Embryonic facial prominence (tissue), 1 donor: ENCODE measurements around the gene PCSK1.
"Not testable (repeated sequence)": the region's sequence is repeated elsewhere in the genome, so short reads cannot be mapped to it uniquely, and the experiment has no call there.

Source experiments
- DNase-seq: peaks from one replicate; pipeline ENCODE4 v3.0.0-alpha.2; 2016; ENCODE audit errors: extremely low spot score

The PCSK1 gene

GRCh38 chr5:96426831-96427230 is 6.2 kb downstream of the PCSK1 start:
- DNase-seq = no peak

GRCh38 chr5:96425443-96425842 is 7.6 kb downstream of the PCSK1 start:
- DNase-seq = no peak

DNA sequence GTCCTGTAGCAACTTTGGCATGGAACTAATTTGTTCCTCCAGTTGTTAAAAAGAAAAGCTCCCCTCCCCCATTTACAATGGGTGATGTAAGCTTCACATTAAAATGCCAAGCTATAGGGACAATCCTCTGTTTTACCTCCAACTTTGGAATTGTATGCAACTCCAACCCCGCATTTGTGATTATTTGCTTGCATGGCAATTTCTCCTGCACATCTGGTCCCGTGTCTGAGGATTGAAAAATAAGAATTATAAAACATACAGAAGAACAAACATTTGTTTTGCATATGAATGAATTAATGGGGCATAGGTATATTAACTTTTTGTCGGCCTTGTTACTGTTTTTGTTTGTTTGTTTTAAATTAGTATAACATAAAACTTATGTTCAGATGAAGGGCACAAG is 17.2 kb downstream of the PCSK1 start:
- DNase-seq = no peak

GRCh38 chr5:96412868-96413449 is 20.1 kb downstream of the PCSK1 start:
- DNase-seq = no peak

GRCh38 chr5:96410013-96410412 is 23.0 kb downstream of the PCSK1 start:
- no peak for DNase-seq

- DNase-seq = no peak
Observed at GRCh38 chr5:96408841-96409538, 24.1 kb downstream of the PCSK1 start.

GRCh38 chr5:96408210-96408777 is 24.8 kb downstream of the PCSK1 start:
- DNase-seq = no peak

- no peak for DNase-seq
Observed at GRCh38 chr5:96407436-96407835, 25.6 kb downstream of the PCSK1 start.

GRCh38 chr5:96404191-96404867 is 28.7 kb downstream of the PCSK1 start:
- DNase-seq = no peak

GRCh38 chr5:96402500-96402899 is 30.5 kb downstream of the PCSK1 start:
- no peak for DNase-seq

GRCh38 chr5:96396878-96397277 is 36.2 kb downstream of the PCSK1 start:
- DNase-seq = no peak

DNA sequence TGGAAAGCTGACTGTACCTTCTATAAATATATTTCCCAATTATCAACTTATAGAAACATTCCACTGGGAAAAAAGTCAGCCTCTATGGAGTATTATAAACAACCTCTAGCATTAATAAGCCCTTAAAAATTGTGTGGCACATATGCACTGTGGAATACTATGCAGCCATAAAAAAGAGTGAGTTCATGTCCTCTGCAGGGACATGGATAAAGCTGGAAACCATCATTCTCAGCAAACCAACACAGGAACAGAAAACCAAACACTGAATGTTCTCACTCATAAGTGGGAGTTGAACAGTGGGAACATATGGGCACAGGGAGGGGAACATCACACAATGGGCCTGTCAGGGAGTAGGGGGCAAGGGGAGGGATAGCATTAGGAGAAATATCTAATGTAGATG is 37.8 kb downstream of the PCSK1 start:
- DNase-seq = not testable (repeated sequence)

- DNase-seq = no peak
Observed at GRCh38 chr5:96391921-96392320, 41.1 kb downstream of the PCSK1 start.

GRCh38 chr5:96388176-96388575 is 44.9 kb downstream of the PCSK1 start:
- DNase-seq = peak; percentile 27

DNA sequence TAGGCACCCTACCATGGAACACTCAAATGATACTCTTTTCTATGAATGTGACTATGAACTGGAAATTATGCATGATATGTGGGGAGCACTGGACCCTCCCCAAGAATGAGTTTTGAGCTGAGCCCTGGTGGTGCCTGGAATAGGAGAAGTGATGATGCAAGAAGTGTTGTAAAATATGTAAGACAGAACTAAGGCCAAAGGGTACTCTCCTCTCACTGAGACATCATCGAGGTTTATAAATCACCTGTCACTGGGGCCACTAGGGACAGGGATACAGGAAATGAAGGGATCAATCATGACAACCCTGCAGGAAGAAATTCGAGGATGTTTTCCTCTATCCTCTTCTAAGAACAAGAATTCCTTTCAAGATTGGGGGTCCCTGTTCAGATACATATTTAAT is 45.4 kb downstream of the PCSK1 start:
- DNase-seq = no peak

GRCh38 chr5:96385538-96385937 is 47.5 kb downstream of the PCSK1 start:
- DNase-seq = no peak

GRCh38 chr5:96384353-96384752 is 48.7 kb downstream of the PCSK1 start:
- no peak for DNase-seq

GRCh38 chr5:96381526-96381925 is 51.5 kb downstream of the PCSK1 start:
- no peak for DNase-seq

GRCh38 chr5:96379896-96380295 is 53.2 kb downstream of the PCSK1 start:
- no peak for DNase-seq

- no peak for DNase-seq
Observed at GRCh38 chr5:96377597-96377996, 55.5 kb downstream of the PCSK1 start.

GRCh38 chr5:96377167-96377566 is 55.9 kb downstream of the PCSK1 start:
- no peak for DNase-seq

GRCh38 chr5:96374653-96375052 is 58.4 kb downstream of the PCSK1 start:
- no peak for DNase-seq

GRCh38 chr5:96373381-96373733 is 59.7 kb downstream of the PCSK1 start:
- no peak for DNase-seq
